ENCODE measurements around the gene TACR2.

The TACR2 gene

GRCh38 chr10:69367469-69367868 lies 49.2 kb downstream of the TACR2 start:
- DNase-seq, result no peak

DNA sequence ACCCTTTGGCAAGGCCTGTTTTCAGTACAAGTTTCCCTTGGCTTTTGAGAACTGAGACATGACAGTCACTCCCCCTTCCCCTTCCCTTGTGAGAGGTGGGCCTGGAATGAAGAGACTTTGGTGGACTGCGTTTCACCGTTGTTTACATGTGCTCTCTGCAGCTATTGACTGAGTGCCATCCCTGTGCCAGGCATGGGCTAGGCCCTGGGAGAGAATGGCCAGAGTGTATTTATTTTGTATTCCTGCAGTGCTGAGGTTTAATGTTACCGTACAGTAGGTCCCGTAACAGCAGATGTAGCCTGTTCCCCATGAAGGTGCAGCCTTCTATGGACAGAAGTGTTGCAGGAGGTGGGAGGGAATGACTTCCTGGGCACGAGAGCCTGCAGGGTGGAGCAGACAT lies 50.0 kb downstream of the TACR2 start:
- no peak for DNase-seq

DNA sequence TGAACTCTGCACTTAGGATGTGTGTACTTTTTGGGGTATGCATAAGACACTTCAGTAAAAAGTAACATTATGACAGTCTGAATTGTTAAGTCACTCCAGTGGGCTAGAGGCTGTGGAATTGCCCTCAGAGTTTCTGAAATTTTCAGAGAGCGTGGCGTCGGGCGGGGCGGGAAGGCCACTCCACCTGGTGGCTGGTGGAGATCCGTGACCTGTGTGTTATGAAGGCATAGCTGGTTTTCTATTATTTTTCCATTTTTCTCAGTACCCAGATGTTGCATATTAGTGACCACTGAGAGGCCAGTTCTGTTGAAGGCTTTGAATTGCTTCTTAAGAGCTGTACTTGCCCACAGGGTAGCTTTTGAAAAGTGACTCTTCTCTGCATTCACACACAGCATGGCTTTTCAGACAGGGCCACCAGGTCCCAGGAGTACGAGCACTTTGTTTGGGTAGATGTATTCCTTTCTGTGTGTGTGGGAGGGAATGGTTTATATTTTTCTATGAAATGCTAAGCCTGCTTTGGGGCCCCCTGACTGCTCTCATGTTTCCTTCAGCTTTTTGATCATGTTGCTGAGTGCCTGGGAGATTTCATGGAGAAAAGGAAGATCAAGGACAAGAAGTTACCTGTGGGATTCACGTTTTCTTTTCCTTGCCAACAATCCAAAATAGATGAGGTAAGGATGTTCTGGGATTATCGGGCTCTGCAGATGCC lies 52.3 kb downstream of the TACR2 start:
- DNase-seq, result no peak

DNA sequence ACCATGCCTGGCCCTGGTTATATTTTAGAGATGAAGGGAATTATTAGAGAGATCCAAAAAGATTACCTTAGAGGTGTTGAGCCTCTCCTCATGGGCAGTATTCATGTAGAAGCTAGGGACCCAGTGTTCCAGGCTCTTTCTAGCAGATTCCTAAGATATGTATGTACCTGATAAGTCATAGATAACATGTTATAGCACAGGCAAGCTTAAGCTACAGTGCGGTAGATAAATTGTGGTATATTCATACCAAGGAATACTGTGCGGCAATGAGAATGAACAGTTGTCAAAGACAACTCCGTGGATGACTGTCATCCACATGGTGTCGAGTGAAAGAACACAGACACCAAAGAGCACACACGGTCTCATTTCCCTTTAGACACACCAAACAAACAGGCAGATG lies 53.1 kb downstream of the TACR2 start:
- DNase-seq, result no peak

GRCh38 chr10:69362471-69362954 lies 54.2 kb downstream of the TACR2 start:
- peak in 1 of 5 donors; percentile 27 for DNase-seq

GRCh38 chr10:69361303-69361614 lies 55.5 kb downstream of the TACR2 start:
- no peak for DNase-seq

DNA sequence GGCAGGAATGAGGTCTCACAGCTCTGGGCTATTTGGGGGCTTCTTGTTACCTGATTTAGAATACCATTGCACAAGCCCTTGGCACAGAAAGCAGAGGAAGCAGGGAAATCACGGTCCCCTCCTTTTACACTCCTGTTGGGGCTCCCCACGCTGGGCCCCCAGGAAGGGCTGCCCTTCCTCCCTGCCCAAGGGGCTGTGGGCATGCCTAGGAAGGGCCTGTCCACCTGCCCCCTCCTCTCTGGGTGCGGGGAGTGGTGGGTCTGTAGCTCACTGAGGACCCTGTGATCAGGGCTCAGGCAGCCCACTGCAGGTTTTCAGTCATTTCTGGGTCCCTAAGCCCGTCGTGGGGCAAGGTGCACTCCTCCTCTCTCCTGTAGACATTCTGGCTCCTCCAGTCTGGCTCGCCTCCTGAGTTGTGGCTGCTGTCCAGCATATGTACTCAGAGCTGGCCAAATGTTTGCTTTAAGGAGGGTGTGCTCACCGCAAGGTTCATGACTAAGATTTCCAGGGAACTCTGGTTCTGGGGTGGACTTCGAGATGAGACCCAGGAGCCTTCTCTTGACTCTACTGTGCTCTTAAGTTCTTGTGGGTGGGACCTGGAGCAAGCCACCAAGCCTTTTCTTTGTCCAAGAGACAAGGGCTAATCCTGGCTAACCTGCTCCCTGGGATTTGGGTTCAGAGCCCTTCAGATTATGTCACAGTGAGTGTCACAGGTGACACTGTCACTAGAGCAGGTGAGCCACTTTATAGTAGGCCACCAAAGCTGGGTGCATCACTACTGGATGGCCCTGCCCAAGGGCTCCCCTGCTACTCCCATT lies 56.0 kb downstream of the TACR2 start:
- no peak for DNase-seq

DNA sequence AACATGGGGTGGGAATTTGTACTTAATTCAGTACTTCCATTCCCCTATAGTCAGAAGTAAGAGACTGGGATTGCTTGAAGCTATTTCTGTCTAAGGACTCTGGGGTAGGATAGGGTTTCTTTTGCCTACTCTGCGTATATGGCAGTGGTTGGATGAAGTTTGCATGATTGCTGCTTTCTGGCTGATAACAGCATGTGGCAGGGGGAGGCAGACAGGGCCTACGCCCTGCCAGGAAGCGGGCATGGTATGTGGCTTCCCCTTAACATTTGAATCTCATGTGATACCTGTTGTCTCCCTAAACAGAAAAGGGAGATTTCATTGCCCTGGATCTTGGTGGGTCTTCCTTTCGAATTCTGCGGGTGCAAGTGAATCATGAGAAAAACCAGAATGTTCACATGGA lies 57.1 kb downstream of the TACR2 start:
- peak in 2 of 5 donors; percentile 26 to 35 for DNase-seq

- DNase-seq, result no peak
Measured at GRCh38 chr10:69359148-69359547, 57.6 kb downstream of the TACR2 start.

DNA sequence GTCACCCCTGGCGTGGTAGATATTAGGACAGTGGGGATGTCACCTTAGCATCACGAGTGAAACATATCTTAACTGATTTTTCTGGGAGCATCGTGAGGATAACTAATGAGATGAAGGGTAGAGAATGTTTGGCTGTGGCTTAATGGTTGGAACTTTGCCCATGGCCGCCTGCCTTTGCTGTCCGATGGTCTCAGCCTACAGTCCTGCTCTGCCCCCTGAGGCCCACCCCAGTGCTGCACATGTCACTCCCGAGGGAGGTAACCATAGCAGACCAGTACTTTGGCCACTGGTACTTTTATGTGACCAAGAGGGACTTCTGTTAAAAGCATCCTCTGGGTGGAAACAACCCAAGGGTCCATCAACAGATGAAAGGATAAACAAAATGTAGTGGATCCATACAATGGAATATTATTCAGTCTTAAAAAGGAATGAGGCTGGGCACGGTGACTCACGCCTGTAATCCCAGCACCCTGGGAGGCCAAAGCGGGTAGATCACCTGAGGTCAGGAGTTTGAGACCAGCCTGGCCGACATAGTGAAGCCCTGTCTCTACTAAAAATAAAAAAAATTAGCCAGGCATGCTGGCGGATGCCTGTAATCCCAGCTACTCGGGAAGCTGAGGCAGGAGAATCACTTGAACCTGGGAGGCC lies 58.4 kb downstream of the TACR2 start:
- no peak for DNase-seq

GRCh38 chr10:69356187-69356586 lies 60.5 kb downstream of the TACR2 start:
- no peak for DNase-seq

GRCh38 chr10:69353977-69354635 lies 62.6 kb downstream of the TACR2 start:
- no peak for DNase-seq
